Activated B cell treated with CpG ODN at 0.5 μM for 24 hours (primary cell): ENCODE results near the gene TTC33. TPM values are rescaled to one million over a fixed set of nuclear protein-coding genes. Genes with fewer than 3 reads are reported as not detected.

Experiments
- ATAC-seq: fragments of 200-7000 bp; cut with Tn5 transposase; one replicate; pipeline ENCODE4 v1.10.0; 2021; ENCODE audit warnings: low read depth, mild to moderate bottlenecking, moderate library complexity
- CTCF ChIA-PET: fragments of 350-600 bp; sonication (Branson Sonifier 250); formaldehyde crosslinking; loops from one replicate; lab custom pipeline; 2021; ENCODE audit warnings: antibody characterized with exemption; lab: Charles Lee
- POLR2A ChIA-PET: fragments of 350-600 bp; sonication (Branson Sonifier 250); formaldehyde crosslinking; loops from one replicate; lab custom pipeline; 2021; ENCODE audit warnings: antibody characterized with exemption; lab: Charles Lee
- DNase-seq: peaks from one replicate; pipeline ENCODE4 v3.0.0; 2022
- H3K27ac Mint-ChIP-seq: one replicate; pipeline ENCODE4 v1.8.0; 2020; ENCODE audit warnings: mixed read lengths
- H3K27me3 Mint-ChIP-seq: one replicate; pipeline ENCODE4 v1.8.0; 2021; ENCODE audit warnings: mixed read lengths
- H3K36me3 Mint-ChIP-seq: one replicate; pipeline ENCODE4 v1.8.0; 2021; ENCODE audit warnings: low read depth, mixed read lengths
- H3K4me1 Mint-ChIP-seq: one replicate; pipeline ENCODE4 v1.8.0; 2021; ENCODE audit warnings: mixed read lengths
- H3K4me3 Mint-ChIP-seq: one replicate; pipeline ENCODE4 v1.8.0; 2020; ENCODE audit warnings: mild to moderate bottlenecking, mixed read lengths
- H3K9me3 Mint-ChIP-seq: one replicate; pipeline ENCODE4 v1.8.0; 2020; ENCODE audit warnings: mixed read lengths
- CTCF ChIP-seq: fragments of 200-600 bp; IDR thresholded peaks from one replicate; pipeline ENCODE4 v1.8.0; 2022; ENCODE audit warnings: antibody characterized with exemption, mild to moderate bottlenecking
- intact Hi-C: fragments of 100-400 bp; cut with micrococcal nuclease; formaldehyde crosslinking; loops from one replicate; pipeline ENCODE4 v1.15.1; 2024
- total RNA-seq: library from RNA; stranded (reverse); gene quantifications from 2 replicates; pipeline ENCODE4 v1.2.3, GENCODE V29; 2022

Gene TTC33
- total RNA-seq, 1 donor from 2014 or later, result 9.2 TPM

- no peak overlapping the region for H3K4me3 Mint-ChIP-seq
- ATAC-seq (no peak), DNase-seq (no peak)
- no peaks in the 10 kb centered on the region for H3K9me3 Mint-ChIP-seq
- POLR2A ChIA-PET, result interaction anchor here (0.6 to 2.9 kb wide), 4 partner anchors 8 to 1110 kb away, joined by 3 to 10 read pairs (median 5); partner anchors contain the start of gene PTGER4
- peaks cover 75% of the 10 kb centered on the region for H3K36me3 Mint-ChIP-seq
- TF ChIP-seq CTCF, result no peak
- peaks cover 64% of the 10 kb centered on the region for H3K4me1 Mint-ChIP-seq
- H3K27ac Mint-ChIP-seq, result peak overlapping the region; percentile 53
- intact Hi-C loops, result loop anchor here (1.0 to 2.0 kb wide), 13 partner anchors 47 to 1110 kb away; no protein-coding TSS in a partner anchor
- no peaks in the 10 kb centered on the region for H3K27me3 Mint-ChIP-seq
- CTCF ChIA-PET, result interaction anchor here (1.0 to 2.9 kb wide), 8 partner anchors 45 to 973 kb away, joined by 3 to 30 read pairs (median 7); no protein-coding TSS in a partner anchor
Observed at GRCh38 chr5:40688996-40689395, 66.8 kb downstream of the TTC33 start.

- CTCF ChIA-PET, result interaction anchor here (0.6 to 2.9 kb wide), 6 partner anchors 321 to 972 kb away, joined by 3 to 30 read pairs (median 9); no protein-coding TSS in a partner anchor
- ATAC-seq (peak; percentile 82), DNase-seq (peak; percentile 63)
- Mint-ChIP-seq H3K4me3 (peak overlapping the region; percentile 70), H3K27me3 (no peaks in the 10 kb centered on the region), H3K27ac (peak overlapping the region; percentile 57), H3K9me3 (no peaks in the 10 kb centered on the region), H3K4me1 (peaks cover 70% of the 10 kb centered on the region), H3K36me3 (peaks cover 78% of the 10 kb centered on the region)
- intact Hi-C loops, result loop anchor here (1.0 to 2.0 kb wide), 13 partner anchors 48 to 1109 kb away; no protein-coding TSS in a partner anchor
- POLR2A ChIA-PET, result interaction anchor here (0.6 to 0.7 kb wide), 2 partner anchors 8 to 1110 kb away, joined by 4 to 5 read pairs; partner anchors contain the start of gene PTGER4
- TF ChIP-seq CTCF, result no peak
Observed at GRCh38 chr5:40688127-40688761, 67.5 kb downstream of the TTC33 start.

- peak overlapping the region; percentile 57 for H3K27ac Mint-ChIP-seq
- peaks cover 83% of the 10 kb centered on the region for H3K36me3 Mint-ChIP-seq
- no peak for DNase-seq
- H3K4me1 Mint-ChIP-seq, result peaks cover 79% of the 10 kb centered on the region
- no peak for ATAC-seq
- ChIA-PET POLR2A (interaction anchor here (1.2 kb wide), 1 partner anchor 301 kb away, joined by 3 read pairs; no protein-coding TSS in a partner anchor), CTCF (interaction anchor here (3.0 kb wide), 1 partner anchor 738 kb away, joined by 26 read pairs; no protein-coding TSS in a partner anchor)
- H3K4me3 Mint-ChIP-seq, result peak overlapping the region; percentile 70
- no peaks in the 10 kb centered on the region for H3K9me3 Mint-ChIP-seq
- H3K27me3 Mint-ChIP-seq, result no peaks in the 10 kb centered on the region
- intact Hi-C loops, result no loop called here
- TF ChIP-seq CTCF, result no peak
Observed at GRCh38 chr5:40687321-40687720, 68.4 kb downstream of the TTC33 start.

GRCh38 chr5:40685976-40686486 lies 69.7 kb downstream of the TTC33 start:
- Mint-ChIP-seq H3K4me1 (peaks cover 86% of the 10 kb centered on the region), H3K4me3 (peak overlapping the region; percentile 36), H3K36me3 (peaks cover 84% of the 10 kb centered on the region), H3K27ac (peak overlapping the region; percentile 32), H3K27me3 (no peaks in the 10 kb centered on the region), H3K9me3 (no peaks in the 10 kb centered on the region)
- CTCF ChIA-PET, result interaction anchor here (0.7 to 3.0 kb wide), 12 partner anchors 9 to 972 kb away, joined by 3 to 26 read pairs (median 4); no protein-coding TSS in a partner anchor
- DNase-seq (no peak), ATAC-seq (no peak)
- POLR2A ChIA-PET, result interaction anchor here (0.6 to 1.2 kb wide), 3 partner anchors 300 to 737 kb away, joined by 3 to 5 read pairs (median 4); no protein-coding TSS in a partner anchor
- no peak for TF ChIP-seq CTCF
- intact Hi-C loops, result no loop called here
